ENCODE measurements around the gene KCNQ5. TPM values are rescaled to one million over a fixed set of nuclear protein-coding genes. Genes with fewer than 3 reads are reported as not detected.

KCNQ5 gene
- total RNA-seq, 4 donors from 2014 or later, result 0.30 to 0.57 (median 0.42) TPM; not detected in 1

- no peak for DNase-seq (ENCODE audit: low spot score in 2 of 2)
- no peak for TF ChIP-seq EP300 (IDR thresholded peaks at IDR 0.05)
- TF ChIP-seq CTCF (IDR thresholded peaks at IDR 0.05), result no peak
- TF ChIP-seq POLR2AphosphoS5 (IDR thresholded peaks at IDR 0.05), result no peak
- no peak for TF ChIP-seq POLR2A (IDR thresholded peaks at IDR 0.05)
- Histone ChIP-seq H3K27me3 (no peaks in the 10 kb centered on the region), H3K27ac (no peak overlapping the region), H3K36me3 (no peaks in the 10 kb centered on the region), H3K4me3 (no peak overlapping the region), H3K4me1 (no peaks in the 10 kb centered on the region), H3K9me3 (no peaks in the 10 kb centered on the region)
- WGBS, result 93% methylated on average over 1 of the region's 1 CpG
These were observed 194.2 kb downstream of the KCNQ5 start for GRCh38 chr6:72816022-72816421.

- no peak for TF ChIP-seq EP300 (IDR thresholded peaks at IDR 0.05)
- TF ChIP-seq POLR2A (IDR thresholded peaks at IDR 0.05), result no peak
- no peak for TF ChIP-seq POLR2AphosphoS5 (IDR thresholded peaks at IDR 0.05)
- TF ChIP-seq CTCF (IDR thresholded peaks at IDR 0.05), result no peak
- 77% methylated on average over 2 of the region's 2 CpGs for WGBS
- Histone ChIP-seq H3K4me1 (no peaks in the 10 kb centered on the region), H3K9me3 (no peaks in the 10 kb centered on the region), H3K36me3 (no peaks in the 10 kb centered on the region), H3K27me3 (no peaks in the 10 kb centered on the region), H3K27ac (no peak overlapping the region), H3K4me3 (no peak overlapping the region)
- no peak for DNase-seq (ENCODE audit: low spot score in 2 of 2)
These were observed 195.3 kb downstream of the KCNQ5 start for GRCh38 chr6:72817208-72817607.

- no peaks in the 10 kb centered on the region for H3K36me3 ChIP-seq
- H3K27me3 ChIP-seq, result no peaks in the 10 kb centered on the region
- H3K4me3 ChIP-seq, result no peak overlapping the region
- H3K27ac ChIP-seq, result no peak overlapping the region
- H3K4me1 ChIP-seq, result no peaks in the 10 kb centered on the region
- DNase-seq (ENCODE audit: low spot score in 2 of 2), result no peak
- H3K9me3 ChIP-seq, result no peaks in the 10 kb centered on the region
- TF ChIP-seq POLR2AphosphoS5 (IDR thresholded peaks at IDR 0.05) (no peak), CTCF (IDR thresholded peaks at IDR 0.05) (no peak), POLR2A (IDR thresholded peaks at IDR 0.05) (no peak), EP300 (IDR thresholded peaks at IDR 0.05) (no peak)
- WGBS, result 68% methylated on average over 2 of the region's 2 CpGs
These were observed 197.7 kb downstream of the KCNQ5 start for GRCh38 chr6:72819609-72820008.

- Histone ChIP-seq H3K27ac (no peak overlapping the region), H3K9me3 (no peaks in the 10 kb centered on the region), H3K27me3 (no peaks in the 10 kb centered on the region), H3K4me3 (no peak overlapping the region), H3K4me1 (no peaks in the 10 kb centered on the region), H3K36me3 (no peaks in the 10 kb centered on the region)
- no peak for DNase-seq (ENCODE audit: low spot score in 2 of 2)
- WGBS, result 62% methylated on average over 3 of the region's 3 CpGs
- TF ChIP-seq EP300 (IDR thresholded peaks at IDR 0.05) (no peak), POLR2A (IDR thresholded peaks at IDR 0.05) (no peak), POLR2AphosphoS5 (IDR thresholded peaks at IDR 0.05) (no peak), CTCF (IDR thresholded peaks at IDR 0.05) (no peak)
These were observed 198.3 kb downstream of the KCNQ5 start for GRCh38 chr6:72820153-72820552.

- H3K4me3 ChIP-seq, result no peak overlapping the region
- no peak overlapping the region for H3K27ac ChIP-seq
- no peak for TF ChIP-seq POLR2A (IDR thresholded peaks at IDR 0.05)
- no peak for TF ChIP-seq CTCF (IDR thresholded peaks at IDR 0.05)
- TF ChIP-seq POLR2AphosphoS5 (IDR thresholded peaks at IDR 0.05), result no peak
- TF ChIP-seq EP300 (IDR thresholded peaks at IDR 0.05), result no peak
- DNase-seq (ENCODE audit: low spot score in 2 of 2), result no peak
- H3K4me1 ChIP-seq, result no peaks in the 10 kb centered on the region
- H3K9me3 ChIP-seq, result no peaks in the 10 kb centered on the region
- WGBS, result 24% methylated on average over 1 of the region's 1 CpG
- H3K36me3 ChIP-seq, result no peaks in the 10 kb centered on the region
- H3K27me3 ChIP-seq, result no peaks in the 10 kb centered on the region
These were observed 199.0 kb downstream of the KCNQ5 start for GRCh38 chr6:72820906-72821305.

Data from suprapubic skin (tissue), 4 donors.